Transverse colon (tissue), 4 donors: ENCODE measurements around the gene RARA. TPM values are rescaled to one million over a fixed set of nuclear protein-coding genes. Genes with fewer than 3 reads are reported as not detected.
A peak's percentile ranks its signal among the peaks of the same experiment; 100 is the strongest.

Experiments
- DNase-seq: peaks from one replicate; pipeline ENCODE4 v3.0.0-alpha.2; 2019
- H3K27ac ChIP-seq, 4 donors: fragments of 200-600 bp; sonication (generic); 2 replicates each; pipeline ENCODE4 v1.5.1; 2016 to 2018; ENCODE audit warnings: inconsistent platforms in 4 of 4
- H3K27me3 ChIP-seq: fragments of 200-600 bp; sonication (generic); 2 replicates; pipeline ENCODE4 v1.5.1; 2017; ENCODE audit warnings: inconsistent platforms
- H3K36me3 ChIP-seq, 4 donors: fragments of 200-600 bp; sonication (generic); 2 replicates each; pipeline ENCODE4 v1.5.1; 2017 to 2019; ENCODE audit warnings: inconsistent platforms in 4 of 4
- H3K4me1 ChIP-seq, 4 donors: fragments of 200-600 bp; sonication (generic); 2 replicates each; pipeline ENCODE4 v1.5.1; 2017 to 2020; ENCODE audit warnings: inconsistent platforms in 4 of 4
- H3K4me3 ChIP-seq, 4 donors: fragments of 200-600 bp; sonication (generic); 1 replicate in 1 of 4; 2 replicates in 3 of 4; pipeline versions ENCODE4 v1.5.1 to v1.6.1; 2017 to 2019; ENCODE audit warnings: inconsistent platforms in 4 of 4
- H3K9me3 ChIP-seq, 2 donors: fragments of 200-600 bp; sonication (generic); 2 replicates each; pipeline ENCODE4 v1.5.1; 2017 to 2019; ENCODE audit warnings: inconsistent platforms in 2 of 2
- EP300 ChIP-seq: sonication (generic); formaldehyde crosslinking; IDR thresholded peaks from one replicate; pipeline ENCODE4 v1.6.1; 2017; ENCODE audit warnings: antibody characterized with exemption, low read depth
- POLR2A ChIP-seq: fragments of 450-650 bp; IDR thresholded peaks from one replicate; pipeline ENCODE4 v1.6.1; 2016; ENCODE audit warnings: antibody characterized with exemption, mild to moderate bottlenecking, moderate library complexity
- POLR2AphosphoS5 ChIP-seq, 3 donors: sonication (generic); formaldehyde crosslinking; IDR thresholded peaks; one replicate each; pipeline ENCODE4 v1.6.1; 2016; ENCODE audit warnings: antibody characterized with exemption in 3 of 3
- WGBS, 2 donors: methylation state at CpG; one replicate each; pipeline ENCODE4 v1.1.5; 2018; ENCODE audit warnings: low coverage in 1 of 2; 5-methylcytosine and 5-hydroxymethylcytosine counted together
- in situ Hi-C, 4 donors: fragments of 200-750 bp; cut with MboI; loops; one replicate each; pipeline versions ENCODE4 v1.15.0 to v1.15.1; 2017; ENCODE audit warnings: low sequenced_read_pairs in 3 of 4, low pct_ligation_motif_present in 1 of 4, low pct_unique_long_range_greater_than_20kb in 1 of 4
- intact Hi-C: fragments of 100-400 bp; cut with DNase I; formaldehyde crosslinking; loops from one replicate; pipeline ENCODE4 v1.15.1; 2023; ENCODE audit warnings: low total_unique reads
- total RNA-seq, 4 donors: library from RNA; depleted of rRNA; stranded (reverse); fragments of >200 nt; gene quantifications; one replicate each; pipeline ENCODE4 v1.1.0, GENCODE V29; 2016
- TF ChIP-seq, protein P1 (sequence below), 5 experiments: fragments of 200-600 bp in 3 of 5; fragments of 450-650 bp in 2 of 5; sonication (generic) in 3 of 5; IDR thresholded peaks; 1 replicate in 2 of 5; 2 replicates in 3 of 5; pipeline ENCODE4 v1.5.1; 2016 to 2017; ENCODE audit warnings: antibody characterized with exemption in 5 of 5, inconsistent platforms in 3 of 5, mild to moderate bottlenecking in 2 of 5, moderate library complexity in 1 of 5

RARA gene
- total RNA-seq, 4 donors from 2014 or later: 23.5 to 110 (median 49.1) TPM

DNA sequence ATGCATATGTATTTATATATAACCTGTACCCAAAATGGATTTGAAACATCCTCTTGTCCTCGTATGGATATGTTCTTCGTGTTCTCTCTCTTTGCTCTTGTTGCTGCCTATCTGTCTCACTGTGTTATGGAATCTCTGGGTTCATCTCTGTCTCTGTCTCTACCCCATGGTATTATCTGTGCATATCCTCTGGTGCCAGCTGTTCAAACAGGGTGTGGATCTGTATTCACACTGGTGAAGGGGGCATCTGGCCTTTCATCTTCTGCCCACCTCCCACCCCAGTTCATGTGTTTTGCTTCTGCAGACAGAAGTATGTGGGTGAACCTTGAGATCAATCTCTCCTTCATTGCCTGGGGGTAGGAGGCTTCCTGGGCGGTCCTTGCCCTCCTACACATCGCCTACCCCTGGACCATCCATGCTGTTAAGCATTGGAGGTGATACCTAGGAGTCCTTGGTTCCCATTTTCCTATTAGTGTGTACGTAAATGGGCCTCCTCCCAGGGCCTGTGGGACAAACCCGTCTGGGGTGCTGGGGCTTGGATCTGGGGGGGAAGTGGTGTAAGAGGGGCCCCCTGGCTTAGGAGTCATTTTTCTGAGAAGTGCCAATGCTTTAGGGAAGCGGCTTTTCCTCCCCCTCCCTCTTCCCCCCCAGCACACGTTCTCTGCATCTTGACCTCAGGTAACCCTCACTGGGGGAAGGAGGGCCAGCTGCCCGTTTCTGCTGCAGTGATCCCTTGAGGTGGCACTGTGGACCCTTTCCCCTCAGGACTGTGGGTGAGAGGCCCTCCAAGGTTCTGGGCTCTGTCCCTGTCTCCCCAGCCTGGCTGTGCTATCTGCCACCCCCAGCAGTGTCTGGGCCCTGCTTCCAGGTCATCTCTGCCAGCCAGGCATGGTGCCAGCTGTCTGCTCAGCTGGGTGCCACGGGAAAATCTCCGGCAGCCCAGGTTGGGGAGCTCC is 21.1 kb downstream of the RARA start:
- WGBS, 2 donors: 37 to 50% methylated on average over 2 to 11 of the region's 11 CpGs
- Histone ChIP-seq H3K27me3 (no peaks in the 10 kb centered on the region), H3K27ac (peak overlapping the region; percentile 75 to 96 (median 84)), H3K4me3 (no peak overlapping the region), H3K9me3 (no peaks in the 10 kb centered on the region), H3K36me3 (no peaks in the 10 kb centered on the region), H3K4me1 (peaks cover 80 to 99% (median 91%) of the 10 kb centered on the region in 4 donors)
- TF ChIP-seq POLR2A: no peak
- TF ChIP-seq POLR2AphosphoS5 (IDR thresholded peaks at IDR 0.05): no peak
- TF ChIP-seq, protein P1, sequence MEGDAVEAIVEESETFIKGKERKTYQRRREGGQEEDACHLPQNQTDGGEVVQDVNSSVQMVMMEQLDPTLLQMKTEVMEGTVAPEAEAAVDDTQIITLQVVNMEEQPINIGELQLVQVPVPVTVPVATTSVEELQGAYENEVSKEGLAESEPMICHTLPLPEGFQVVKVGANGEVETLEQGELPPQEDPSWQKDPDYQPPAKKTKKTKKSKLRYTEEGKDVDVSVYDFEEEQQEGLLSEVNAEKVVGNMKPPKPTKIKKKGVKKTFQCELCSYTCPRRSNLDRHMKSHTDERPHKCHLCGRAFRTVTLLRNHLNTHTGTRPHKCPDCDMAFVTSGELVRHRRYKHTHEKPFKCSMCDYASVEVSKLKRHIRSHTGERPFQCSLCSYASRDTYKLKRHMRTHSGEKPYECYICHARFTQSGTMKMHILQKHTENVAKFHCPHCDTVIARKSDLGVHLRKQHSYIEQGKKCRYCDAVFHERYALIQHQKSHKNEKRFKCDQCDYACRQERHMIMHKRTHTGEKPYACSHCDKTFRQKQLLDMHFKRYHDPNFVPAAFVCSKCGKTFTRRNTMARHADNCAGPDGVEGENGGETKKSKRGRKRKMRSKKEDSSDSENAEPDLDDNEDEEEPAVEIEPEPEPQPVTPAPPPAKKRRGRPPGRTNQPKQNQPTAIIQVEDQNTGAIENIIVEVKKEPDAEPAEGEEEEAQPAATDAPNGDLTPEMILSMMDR (IDR thresholded peaks at IDR 0.05): no peak
- TF ChIP-seq EP300: no peak
- in situ Hi-C loops: no loop called here
- intact Hi-C loops: no loop called here
- DNase-seq: peak; percentile 60

DNA sequence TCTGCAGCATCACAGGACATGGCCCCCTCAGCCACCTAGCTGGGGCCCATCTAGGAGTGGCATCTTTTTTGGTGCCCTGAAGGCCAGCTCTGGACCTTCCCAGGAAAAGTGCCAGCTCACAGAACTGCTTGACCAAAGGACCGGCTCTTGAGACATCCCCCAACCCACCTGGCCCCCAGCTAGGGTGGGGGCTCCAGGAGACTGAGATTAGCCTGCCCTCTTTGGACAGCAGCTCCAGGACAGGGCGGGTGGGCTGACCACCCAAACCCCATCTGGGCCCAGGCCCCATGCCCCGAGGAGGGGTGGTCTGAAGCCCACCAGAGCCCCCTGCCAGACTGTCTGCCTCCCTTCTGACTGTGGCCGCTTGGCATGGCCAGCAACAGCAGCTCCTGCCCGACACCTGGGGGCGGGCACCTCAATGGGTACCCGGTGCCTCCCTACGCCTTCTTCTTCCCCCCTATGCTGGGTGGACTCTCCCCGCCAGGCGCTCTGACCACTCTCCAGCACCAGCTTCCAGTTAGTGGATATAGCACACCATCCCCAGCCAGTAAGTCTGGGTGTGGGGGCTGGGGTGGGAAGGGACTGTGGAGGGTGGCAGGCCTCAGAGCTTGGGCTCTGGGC is 22.0 kb downstream of the RARA start:
- Histone ChIP-seq H3K9me3 (no peaks in the 10 kb centered on the region), H3K4me1 (peaks cover 79 to 99% (median 90%) of the 10 kb centered on the region in 4 donors), H3K27me3 (no peaks in the 10 kb centered on the region), H3K27ac (peak overlapping the region; percentile 75 to 96 (median 84)), H3K36me3 (no peaks in the 10 kb centered on the region), H3K4me3 (no peak overlapping the region)
- TF ChIP-seq, protein P1 (IDR thresholded peaks at IDR 0.05): no peak
- no peak for TF ChIP-seq EP300
- TF ChIP-seq POLR2AphosphoS5 (IDR thresholded peaks at IDR 0.05): no peak
- no peak for TF ChIP-seq POLR2A
- 93% methylated on average over 10 of the region's 10 CpGs; no CpG with 5 or more reads in 1 of the 2 donors for WGBS, 2 donors
- intact Hi-C loops (no loop called here), in situ Hi-C loops (no loop called here)
- DNase-seq: no peak

DNA sequence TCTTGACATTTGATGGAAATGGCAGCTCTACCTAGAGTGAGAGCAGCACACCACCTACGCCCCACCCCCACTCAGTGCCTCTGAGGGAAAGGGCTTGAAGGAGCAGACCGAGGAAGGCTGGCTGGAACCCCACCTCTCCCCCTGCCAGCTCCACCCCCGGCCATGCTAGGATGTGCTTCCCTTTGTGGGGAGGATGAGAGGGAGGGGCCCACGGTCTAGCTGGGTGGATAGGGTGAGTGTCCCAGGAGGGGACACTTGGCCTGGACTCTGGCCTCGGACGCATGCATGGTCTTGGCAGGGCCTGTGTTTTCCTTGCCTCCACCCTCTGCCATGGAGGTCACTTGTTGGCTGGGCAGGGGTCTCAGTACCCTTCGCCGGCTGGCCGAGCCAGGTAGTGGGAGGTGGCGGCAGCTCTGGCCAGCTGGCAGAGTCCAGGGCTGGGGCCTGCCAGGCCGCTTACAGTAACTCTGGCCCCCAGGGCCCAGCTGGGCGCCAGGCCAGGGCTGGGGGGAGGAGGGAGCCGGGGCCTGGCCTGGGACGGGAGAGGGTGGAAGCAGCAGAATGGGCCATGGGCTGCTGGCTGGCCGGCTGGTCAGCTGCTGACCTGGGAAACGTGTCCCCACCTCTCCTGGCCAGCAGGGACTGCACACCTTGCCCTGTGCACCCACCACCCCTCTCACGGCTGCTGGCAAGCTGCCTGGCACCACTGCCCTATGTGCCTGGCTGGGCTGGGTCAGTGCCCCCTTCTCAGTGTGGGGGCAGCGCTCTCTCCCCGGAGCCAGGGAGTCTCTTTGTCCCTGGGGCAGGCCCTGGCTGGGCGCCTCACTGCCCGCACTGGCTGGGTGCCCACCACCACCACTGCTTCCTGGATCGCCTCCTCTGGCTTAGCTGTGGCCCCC is 23.0 kb downstream of the RARA start:
- in situ Hi-C loops: no loop called here
- WGBS, 2 donors: 52% methylated on average over 10 of the region's 22 CpGs; no CpG with 5 or more reads in 1 of the 2 donors
- H3K4me3 ChIP-seq: no peak overlapping the region
- H3K4me1 ChIP-seq: peaks cover 70 to 91% (median 79%) of the 10 kb centered on the region in 4 donors
- H3K9me3 ChIP-seq: no peaks in the 10 kb centered on the region
- no peaks in the 10 kb centered on the region for H3K36me3 ChIP-seq
- TF ChIP-seq EP300: peak; percentile 66
- TF ChIP-seq, protein P1 (IDR thresholded peaks at IDR 0.05): no peak
- peak; percentile 79 to 85 (median 81) for TF ChIP-seq POLR2AphosphoS5 (IDR thresholded peaks at IDR 0.05)
- TF ChIP-seq POLR2A: no peak
- H3K27me3 ChIP-seq: no peaks in the 10 kb centered on the region
- DNase-seq: peak; percentile 64
- intact Hi-C loops: no loop called here
- H3K27ac ChIP-seq: peak overlapping the region; percentile 75 to 96 (median 84)
